Stimulated activated CD8-positive, alpha-beta memory T cell treated with anti-CD3 and anti-CD28 coated beads, Interleukin-2, amount 100 ng/mL, for 1 hour (primary cell): ENCODE results near the gene CCNT1.
"Not testable (repeated sequence)": the region's sequence is repeated elsewhere in the genome, so short reads cannot be mapped to it uniquely, and the experiment has no call there.

Source experiments
- DNase-seq, 2 donors: peaks; one replicate each; pipeline ENCODE4 v3.0.0-alpha.2; 2020; ENCODE audit warnings: low read depth in 2 of 2

CCNT1 gene

DNA sequence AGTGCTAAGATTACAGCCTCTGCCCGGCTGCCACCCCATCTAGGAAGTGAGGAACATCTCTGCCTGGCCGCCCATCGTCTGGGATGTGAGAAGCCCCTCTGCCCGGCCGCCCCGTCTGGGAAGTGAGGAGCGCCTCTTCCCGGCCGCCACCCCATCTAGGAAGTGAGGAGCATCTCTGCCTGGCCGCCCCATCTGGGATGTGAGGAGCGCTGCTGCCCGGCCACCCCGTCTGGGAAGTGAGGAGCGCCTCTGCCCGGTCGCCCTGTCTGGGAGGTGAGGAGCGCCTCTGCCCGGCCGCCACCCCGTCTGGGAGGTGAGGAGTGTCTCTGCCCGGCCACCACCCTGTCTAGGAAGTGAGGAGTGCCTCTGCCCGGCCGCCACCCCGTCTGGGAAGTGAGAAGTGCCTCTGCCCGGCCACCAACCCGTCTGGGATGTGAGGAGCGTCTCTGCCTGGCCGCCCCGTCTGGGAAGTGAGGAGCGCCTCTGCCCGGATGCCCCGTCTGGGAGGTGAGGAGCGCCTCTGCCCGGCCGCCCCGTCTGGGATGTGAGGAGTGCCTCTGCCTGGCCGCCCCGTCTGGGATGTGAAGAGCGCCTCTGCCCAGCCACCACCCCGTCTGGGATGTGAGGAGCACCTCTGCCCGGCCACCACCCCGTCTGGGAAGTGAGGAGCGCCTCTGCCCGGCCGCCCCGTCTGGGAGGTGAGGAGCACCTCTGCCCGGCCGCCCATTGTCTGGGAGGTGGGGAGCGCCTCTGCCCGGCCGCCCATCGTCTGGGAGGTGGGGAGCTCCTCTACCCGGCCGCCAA lies 74.6 kb downstream of the CCNT1 start:
- not testable (repeated sequence) for DNase-seq

DNA sequence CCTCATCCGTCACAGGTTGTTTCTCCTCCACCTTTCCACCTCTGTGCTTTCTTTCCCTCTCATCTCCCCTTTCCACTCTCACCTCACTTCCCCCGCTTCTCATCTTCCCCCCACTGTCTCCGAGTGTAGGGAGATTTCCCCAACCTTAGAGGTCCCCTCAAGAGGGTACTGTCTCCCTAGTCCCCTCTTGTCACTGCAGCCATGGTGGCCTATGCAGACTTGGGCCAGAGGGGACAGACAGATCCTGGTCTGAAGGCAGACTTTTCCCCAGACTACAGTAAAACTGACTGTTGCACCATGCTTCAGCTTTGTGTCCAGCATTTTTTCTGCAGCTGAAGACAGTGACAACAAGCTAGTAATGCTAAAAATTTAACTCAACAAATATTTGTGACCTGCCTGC lies 75.7 kb downstream of the CCNT1 start:
- DNase-seq = no peak

DNA sequence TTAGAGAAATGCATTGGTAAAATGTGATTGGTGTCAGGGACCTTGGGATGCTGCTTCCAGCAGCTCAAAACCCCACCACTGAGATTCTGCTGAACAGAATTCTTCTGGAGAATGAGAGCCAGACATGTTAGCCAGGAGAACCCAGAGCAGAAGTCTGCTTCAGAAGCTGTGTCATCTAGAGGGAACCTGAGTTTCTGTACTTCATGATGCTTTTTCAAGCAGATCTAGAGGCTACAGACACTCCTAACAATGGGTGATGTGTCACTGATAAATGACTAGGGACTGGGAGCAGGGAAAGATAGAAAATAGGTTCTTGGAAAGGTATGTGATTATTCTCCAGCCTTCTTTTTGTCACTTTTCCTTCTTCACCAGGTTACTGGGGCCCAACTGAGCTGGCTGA lies 76.1 kb downstream of the CCNT1 start:
- no peak for DNase-seq
